ENCODE measurements around the gene TNS4.

The TNS4 gene

DNA sequence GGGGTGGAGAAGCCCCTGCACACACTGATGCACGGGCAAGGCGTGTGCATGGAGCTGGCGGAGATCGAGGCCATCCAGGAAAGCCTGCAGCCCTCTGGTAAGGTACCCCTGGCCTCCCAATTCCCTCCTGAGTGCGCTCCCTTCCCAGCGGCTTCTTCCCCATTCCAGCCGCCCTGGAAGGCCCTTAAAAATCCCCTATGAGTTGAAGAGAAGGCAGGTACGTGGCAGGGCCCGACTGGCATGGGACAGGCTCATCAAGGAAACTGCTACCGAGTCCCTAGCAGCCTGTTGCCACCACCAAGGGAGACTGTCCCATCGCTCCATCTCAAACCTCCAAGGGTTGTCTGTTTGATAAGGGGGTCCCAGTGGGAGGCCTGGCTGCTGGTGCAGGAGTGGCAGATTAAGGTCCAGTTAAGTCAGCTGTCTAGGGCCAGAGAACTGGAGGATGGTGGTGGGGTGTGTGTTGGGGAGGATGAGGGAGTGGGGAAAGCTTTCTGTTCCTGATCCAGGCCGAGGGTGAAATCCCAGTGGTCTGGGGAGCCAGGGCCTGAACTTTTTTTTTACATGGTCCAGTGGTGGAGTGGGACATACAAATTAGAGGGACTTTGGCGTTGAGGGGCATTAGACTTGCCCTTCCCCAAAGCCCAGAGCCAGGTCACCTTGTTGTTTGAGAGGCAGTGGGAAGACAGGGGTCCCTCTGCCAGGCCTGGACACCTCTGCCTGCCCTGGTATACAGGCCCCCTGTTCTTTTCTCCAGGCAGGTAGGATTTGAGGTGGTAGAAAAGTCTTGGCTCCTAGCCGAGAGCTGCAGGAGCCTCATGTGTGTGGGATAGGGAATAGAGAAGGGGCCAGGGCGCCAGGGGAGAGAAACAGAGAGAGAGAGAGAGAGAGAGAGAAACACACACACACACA, 57.2 kb downstream of the TNS4 start:
- Histone ChIP-seq H3K9ac (no peak overlapping the region), H4K20me1 (ENCODE audit: insufficient read depth) (no peaks in the 10 kb centered on the region), H3K4me1 (ENCODE audit: low read depth, poor library complexity, severe bottlenecking) (peaks cover 31% of the 10 kb centered on the region), H3K4me2 (peak overlapping the region; percentile 61), H3K79me2 (ENCODE audit: insufficient read depth, low read depth) (no peaks in the 10 kb centered on the region), H3K27me3 (ENCODE audit: insufficient read depth, low read depth) (peaks cover 64% of the 10 kb centered on the region), H3K4me3 (IDR thresholded peaks at IDR 0.05; ENCODE audit: insufficient read depth, low read depth, low read length) (no peak overlapping the region), H2AFZ (ENCODE audit: low read depth) (0 out of 2 replicates have a peak overlapping the region, but pooled peaks have one; percentile 45), H3K36me3 (ENCODE audit: insufficient read depth) (no peaks in the 10 kb centered on the region), H3K27ac (no peak overlapping the region)
- TF ChIP-seq, protein P1, sequence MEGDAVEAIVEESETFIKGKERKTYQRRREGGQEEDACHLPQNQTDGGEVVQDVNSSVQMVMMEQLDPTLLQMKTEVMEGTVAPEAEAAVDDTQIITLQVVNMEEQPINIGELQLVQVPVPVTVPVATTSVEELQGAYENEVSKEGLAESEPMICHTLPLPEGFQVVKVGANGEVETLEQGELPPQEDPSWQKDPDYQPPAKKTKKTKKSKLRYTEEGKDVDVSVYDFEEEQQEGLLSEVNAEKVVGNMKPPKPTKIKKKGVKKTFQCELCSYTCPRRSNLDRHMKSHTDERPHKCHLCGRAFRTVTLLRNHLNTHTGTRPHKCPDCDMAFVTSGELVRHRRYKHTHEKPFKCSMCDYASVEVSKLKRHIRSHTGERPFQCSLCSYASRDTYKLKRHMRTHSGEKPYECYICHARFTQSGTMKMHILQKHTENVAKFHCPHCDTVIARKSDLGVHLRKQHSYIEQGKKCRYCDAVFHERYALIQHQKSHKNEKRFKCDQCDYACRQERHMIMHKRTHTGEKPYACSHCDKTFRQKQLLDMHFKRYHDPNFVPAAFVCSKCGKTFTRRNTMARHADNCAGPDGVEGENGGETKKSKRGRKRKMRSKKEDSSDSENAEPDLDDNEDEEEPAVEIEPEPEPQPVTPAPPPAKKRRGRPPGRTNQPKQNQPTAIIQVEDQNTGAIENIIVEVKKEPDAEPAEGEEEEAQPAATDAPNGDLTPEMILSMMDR (conservative IDR thresholded peaks at IDR 0.05; ENCODE audit: low read depth, low read length) = no peak; the same call in none of the 2 replicates

DNA sequence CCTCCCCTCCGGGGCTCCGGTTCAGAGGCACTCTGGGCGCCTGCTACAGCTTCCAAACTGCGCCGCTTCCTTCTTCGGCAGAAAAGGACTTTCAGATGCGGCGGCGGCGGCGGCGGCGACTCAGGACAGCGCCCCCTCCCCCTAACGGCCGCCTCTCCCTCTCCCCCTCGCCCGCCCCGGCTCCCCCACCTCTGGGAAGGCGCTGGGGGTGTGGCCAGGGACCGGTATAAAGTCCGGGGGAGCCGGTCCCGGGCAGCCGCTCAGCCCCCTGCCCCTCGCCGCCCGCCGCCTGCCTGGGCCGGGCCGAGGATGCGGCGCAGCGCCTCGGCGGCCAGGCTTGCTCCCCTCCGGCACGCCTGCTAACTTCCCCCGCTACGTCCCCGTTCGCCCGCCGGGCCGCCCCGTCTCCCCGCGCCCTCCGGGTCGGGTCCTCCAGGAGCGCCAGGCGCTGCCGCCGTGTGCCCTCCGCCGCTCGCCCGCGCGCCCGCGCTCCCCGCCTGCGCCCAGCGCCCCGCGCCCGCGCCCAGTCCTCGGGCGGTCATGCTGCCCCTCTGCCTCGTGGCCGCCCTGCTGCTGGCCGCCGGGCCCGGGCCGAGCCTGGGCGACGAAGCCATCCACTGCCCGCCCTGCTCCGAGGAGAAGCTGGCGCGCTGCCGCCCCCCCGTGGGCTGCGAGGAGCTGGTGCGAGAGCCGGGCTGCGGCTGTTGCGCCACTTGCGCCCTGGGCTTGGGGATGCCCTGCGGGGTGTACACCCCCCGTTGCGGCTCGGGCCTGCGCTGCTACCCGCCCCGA, 58.0 kb downstream of the TNS4 start, which contains the start of gene IGFBP4:
TSS of gene IGFBP4 (plus strand) at position 255 of the 792 bp plus-strand sequence. CDS start at position 541, 286 bp downstream.
- Histone ChIP-seq H2AFZ (ENCODE audit: low read depth) (peak within 1 kb of the TSS; percentile 45), H3K27me3 (ENCODE audit: insufficient read depth, low read depth) (peaks cover 55% of the 10 kb centered on the region), H3K4me1 (ENCODE audit: low read depth, poor library complexity, severe bottlenecking) (peaks cover 31% of the 10 kb centered on the region), H3K4me2 (peak within 1 kb of the TSS; percentile 61), H4K20me1 (ENCODE audit: insufficient read depth) (no peaks in the 10 kb centered on the region), H3K27ac (no peak within 1 kb of the TSS), H3K79me2 (ENCODE audit: insufficient read depth, low read depth) (no peaks in the 10 kb centered on the region), H3K4me3 (IDR thresholded peaks at IDR 0.05; ENCODE audit: insufficient read depth, low read depth, low read length) (no peak within 1 kb of the TSS), H3K36me3 (ENCODE audit: insufficient read depth) (no peaks in the 10 kb centered on the region), H3K9ac (no peak within 1 kb of the TSS)
- TF ChIP-seq, protein P1 (conservative IDR thresholded peaks at IDR 0.05; ENCODE audit: low read depth, low read length) = peak; percentile 41; the same call in 1 of the 2 replicates

- Histone ChIP-seq H2AFZ (ENCODE audit: low read depth) (peak overlapping the region; percentile 45; the same call in 1 of the 2 replicates), H3K27ac (no peak overlapping the region), H3K4me1 (ENCODE audit: low read depth, poor library complexity, severe bottlenecking) (peaks cover 37% of the 10 kb centered on the region), H3K36me3 (ENCODE audit: insufficient read depth) (no peaks in the 10 kb centered on the region), H4K20me1 (ENCODE audit: insufficient read depth) (no peaks in the 10 kb centered on the region), H3K4me3 (IDR thresholded peaks at IDR 0.05; ENCODE audit: insufficient read depth, low read depth, low read length) (no peak overlapping the region), H3K4me2 (peak overlapping the region; percentile 55), H3K79me2 (ENCODE audit: insufficient read depth, low read depth) (no peaks in the 10 kb centered on the region), H3K9ac (no peak overlapping the region), H3K27me3 (ENCODE audit: insufficient read depth, low read depth) (peaks cover 47% of the 10 kb centered on the region)
- TF ChIP-seq, protein P1 (conservative IDR thresholded peaks at IDR 0.05; ENCODE audit: low read depth, low read length) = no peak
Observed at GRCh38 chr17:40442392-40443195, 58.8 kb downstream of the TNS4 start.

GRCh38 chr17:40440166-40440565, 61.3 kb downstream of the TNS4 start:
- no peaks in the 10 kb centered on the region for H3K36me3 ChIP-seq (ENCODE audit: insufficient read depth)
- H2AFZ ChIP-seq (ENCODE audit: low read depth) = no peak overlapping the region
- no peak overlapping the region for H3K9ac ChIP-seq
- no peak overlapping the region for H3K4me2 ChIP-seq
- H3K4me1 ChIP-seq (ENCODE audit: low read depth, poor library complexity, severe bottlenecking) = peaks cover 36% of the 10 kb centered on the region
- peaks cover 28% of the 10 kb centered on the region for H3K27me3 ChIP-seq (ENCODE audit: insufficient read depth, low read depth)
- H3K4me3 ChIP-seq (IDR thresholded peaks at IDR 0.05; ENCODE audit: insufficient read depth, low read depth, low read length) = no peak overlapping the region
- no peak overlapping the region for H3K27ac ChIP-seq
- H4K20me1 ChIP-seq (ENCODE audit: insufficient read depth) = no peaks in the 10 kb centered on the region
- TF ChIP-seq, protein P1 (conservative IDR thresholded peaks at IDR 0.05; ENCODE audit: low read depth, low read length) = no peak
- H3K79me2 ChIP-seq (ENCODE audit: insufficient read depth, low read depth) = no peaks in the 10 kb centered on the region
